Posterior cingulate gyrus (tissue), 11 donors: ENCODE data around the gene PCCA.

ENCODE experiments used
- DNase-seq, 10 donors: peaks; one replicate each; pipeline versions ENCODE4 v3.0.0 to v3.0.0-alpha.2; 2020 to 2021; ENCODE audit warnings: mixed read lengths in 3 of 10
- intact Hi-C: fragments of 100-400 bp; cut with DNase I; formaldehyde crosslinking; loops from one replicate; pipeline ENCODE4 v1.15.1; 2023

PCCA gene

DNA sequence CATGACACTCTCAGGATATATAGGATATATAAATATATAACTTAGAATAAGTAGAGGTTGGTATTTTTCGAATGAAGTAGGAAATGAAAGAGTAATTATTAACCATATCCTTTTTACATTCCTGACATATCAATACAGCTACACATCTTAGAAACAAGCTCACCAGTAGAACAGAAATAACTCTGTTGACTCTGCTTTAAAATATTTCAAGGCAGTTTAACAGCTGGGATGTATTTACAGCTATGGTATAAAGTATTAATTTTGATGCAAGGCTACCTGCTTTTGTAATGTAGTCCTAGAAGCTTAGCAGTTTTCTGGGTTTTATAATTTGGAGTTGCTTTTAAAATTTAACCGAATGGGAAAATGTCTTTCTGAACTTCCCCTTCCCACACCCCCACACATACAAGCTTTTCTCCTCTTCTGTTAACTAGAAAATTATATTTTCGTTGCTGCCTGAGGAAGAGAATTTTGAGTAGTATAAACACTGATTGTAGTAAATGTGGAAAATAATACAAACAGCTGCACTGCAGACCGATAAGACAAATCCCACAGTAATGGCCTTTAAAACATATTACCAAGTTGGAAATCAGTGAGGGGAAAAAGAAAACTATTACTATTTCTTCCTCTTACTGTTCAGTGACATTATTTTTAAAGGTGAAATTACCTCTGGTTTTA, 352.0 kb downstream of the PCCA start:
- DNase-seq: no peak
- intact Hi-C loops: no loop called here

- intact Hi-C loops: no loop called here
- no peak for DNase-seq
Measured at GRCh38 chr13:100442095-100442832, 353.4 kb downstream of the PCCA start.

DNA sequence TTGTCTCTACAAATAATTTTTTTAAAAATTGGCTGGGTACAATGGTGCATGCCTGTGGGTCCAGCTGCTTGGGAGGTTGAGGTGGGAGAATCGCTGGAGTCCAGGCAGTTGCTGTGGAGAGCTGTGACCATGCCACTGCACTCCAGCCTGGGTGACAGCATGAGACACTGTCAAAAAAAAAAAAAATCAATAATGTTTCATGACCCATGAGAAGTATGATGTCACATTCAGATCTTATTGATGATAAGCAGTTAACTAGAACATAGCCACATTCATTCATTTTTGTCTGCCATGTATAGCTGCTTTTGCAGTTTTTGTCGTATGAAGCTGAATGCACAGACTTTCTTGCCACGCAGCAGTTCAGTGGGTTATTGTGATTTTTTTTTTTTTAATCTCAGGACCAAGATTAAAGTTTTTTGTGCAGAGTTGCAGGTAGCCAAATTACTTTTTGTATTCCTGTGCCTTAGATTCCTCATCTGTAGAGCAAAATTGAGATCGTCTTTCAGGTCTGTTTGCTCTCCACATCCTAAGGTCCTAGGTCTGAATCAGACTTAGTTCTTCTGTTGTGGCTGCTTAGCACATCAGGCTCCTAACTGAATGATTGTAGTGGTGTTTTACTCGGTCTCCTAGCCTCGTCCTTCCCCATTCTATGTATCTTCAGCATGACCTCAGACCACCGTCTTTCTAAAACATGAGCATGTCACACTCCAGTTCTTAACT, 354.5 kb downstream of the PCCA start:
- DNase-seq: no peak
- intact Hi-C loops: no loop called here

- no peak for DNase-seq
- intact Hi-C loops: no loop called here
Measured at GRCh38 chr13:100443998-100444328, 355.1 kb downstream of the PCCA start.

- DNase-seq: no peak
- intact Hi-C loops: no loop called here
Measured at GRCh38 chr13:100447831-100448230, 358.9 kb downstream of the PCCA start.

GRCh38 chr13:100451923-100452322, 363.0 kb downstream of the PCCA start:
- no peak for DNase-seq
- intact Hi-C loops: no loop called here

- intact Hi-C loops: no loop called here
- no peak for DNase-seq
Measured at GRCh38 chr13:100454876-100455275, 366.0 kb downstream of the PCCA start.

DNA sequence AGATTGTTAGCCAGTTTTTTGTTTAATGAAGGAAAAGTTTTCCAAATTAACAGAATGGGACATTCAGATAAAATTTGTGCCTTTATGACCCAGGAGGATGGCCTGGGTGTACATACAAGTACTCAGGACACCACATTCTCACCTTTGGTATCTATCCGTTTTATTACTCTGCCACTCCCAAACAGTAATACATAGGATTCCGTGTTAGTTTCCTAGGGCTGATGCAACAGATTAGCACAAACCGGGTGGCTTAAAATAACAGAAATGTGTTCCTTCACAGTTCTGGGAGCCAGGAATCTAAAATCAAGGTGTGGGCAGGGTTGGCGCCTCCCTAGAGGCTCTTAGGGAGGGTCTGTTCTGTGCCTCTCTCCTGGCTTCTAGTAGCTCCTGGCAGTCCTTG, 369.8 kb downstream of the PCCA start:
- intact Hi-C loops: no loop called here
- no peak for DNase-seq

DNA sequence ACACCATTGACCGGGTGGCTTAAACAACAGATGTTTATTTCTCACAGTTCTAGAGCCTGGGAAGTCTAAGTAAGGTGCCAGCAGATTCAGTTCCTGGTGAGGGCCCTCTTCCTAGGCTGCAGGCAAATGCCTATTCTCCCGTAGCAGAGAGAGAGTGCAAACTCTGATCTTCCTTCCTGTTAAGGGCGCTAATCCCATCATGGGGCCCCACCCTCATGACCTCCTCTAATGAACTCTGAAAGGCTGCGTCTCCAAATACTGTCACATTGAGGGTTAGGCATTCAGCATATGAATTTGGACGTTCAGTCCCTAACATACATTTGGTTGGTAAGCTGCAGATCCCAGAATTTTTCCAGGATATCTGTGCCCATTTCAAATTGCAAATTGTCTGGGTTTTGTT, 370.9 kb downstream of the PCCA start:
- no peak for DNase-seq
- intact Hi-C loops: no loop called here

GRCh38 chr13:100460266-100460665, 371.4 kb downstream of the PCCA start:
- intact Hi-C loops: no loop called here
- no peak for DNase-seq

DNA sequence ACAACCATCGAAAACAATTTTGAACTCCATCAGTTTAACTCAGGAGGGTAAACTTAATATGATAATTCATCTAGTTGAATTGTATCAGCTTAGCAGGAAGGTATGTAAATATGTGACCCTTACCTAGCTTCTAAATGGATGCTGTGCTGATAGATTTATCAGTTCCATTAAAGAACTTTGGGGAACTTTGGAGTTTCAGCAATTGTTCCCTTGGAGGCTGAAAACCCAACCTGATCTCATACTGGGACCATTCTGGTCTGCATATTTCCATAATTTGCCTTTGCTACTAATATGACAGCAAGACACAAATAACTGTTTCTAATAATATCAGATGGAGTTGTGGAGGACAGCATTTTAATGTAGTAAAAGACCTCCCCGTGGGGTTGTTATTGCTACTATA, 371.9 kb downstream of the PCCA start:
- intact Hi-C loops: no loop called here
- no peak for DNase-seq

DNA sequence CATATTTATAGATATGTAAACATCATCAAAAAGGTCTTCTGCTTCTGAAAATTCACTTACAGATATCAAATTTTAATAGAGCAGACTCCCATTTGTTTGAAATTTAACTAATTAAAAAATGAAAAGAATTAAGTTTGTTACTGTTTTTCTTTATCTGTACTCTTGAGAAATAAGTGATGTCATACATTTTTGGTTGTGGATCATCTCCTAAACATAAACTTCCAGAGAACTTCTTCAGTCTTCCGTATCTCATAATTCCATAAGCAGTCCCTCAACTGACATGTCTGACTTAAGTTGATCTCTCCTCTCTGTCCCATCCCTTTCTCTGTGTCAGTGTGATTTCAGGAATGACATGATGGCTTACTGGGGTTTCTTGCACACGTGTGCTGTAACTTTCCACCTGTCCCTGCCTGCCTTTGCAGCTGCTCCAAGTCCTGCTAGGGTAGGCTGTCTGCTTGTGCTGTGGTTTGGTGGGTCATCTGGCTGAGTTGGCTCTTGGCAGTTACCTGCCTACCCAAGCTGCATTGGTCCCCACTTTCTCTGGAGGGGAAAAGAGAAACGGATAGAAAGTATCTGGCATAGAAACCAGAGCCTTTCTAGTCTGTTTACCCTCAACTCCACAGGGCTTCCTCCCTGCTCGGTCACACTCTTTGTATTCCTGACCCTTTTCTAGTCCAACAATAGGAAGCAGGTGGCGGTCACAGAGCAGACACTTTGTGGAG, 372.6 kb downstream of the PCCA start:
- no peak for DNase-seq
- intact Hi-C loops: no loop called here

GRCh38 chr13:100464006-100464405, 375.1 kb downstream of the PCCA start:
- no peak for DNase-seq
- intact Hi-C loops: no loop called here

- no peak for DNase-seq
- intact Hi-C loops: no loop called here
Measured at GRCh38 chr13:100465558-100465957, 376.7 kb downstream of the PCCA start.

GRCh38 chr13:100470866-100471505, 382.1 kb downstream of the PCCA start:
- intact Hi-C loops: no loop called here

DNA sequence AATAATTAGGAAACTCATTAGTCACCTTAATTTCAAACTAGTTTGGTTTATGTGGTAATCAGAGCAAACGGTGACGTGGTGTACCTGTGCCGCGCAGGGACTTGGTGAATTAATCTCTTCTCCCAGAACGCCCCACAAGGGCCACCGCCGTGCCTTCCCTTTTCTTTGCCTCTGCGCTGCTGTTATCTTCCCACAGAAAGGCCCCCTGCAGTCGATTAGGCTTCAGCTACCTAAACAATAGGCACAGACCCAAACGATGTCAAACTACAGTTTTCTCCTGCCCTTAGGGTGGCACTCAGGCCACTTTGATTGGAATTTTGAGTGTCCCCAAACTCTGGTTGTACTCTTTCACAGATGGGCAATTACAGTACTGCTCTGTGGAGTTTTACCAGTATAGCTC, 384.2 kb downstream of the PCCA start:
- intact Hi-C loops: no loop called here
- no peak for DNase-seq

More at GRCh38 chr13:100470866-100471505, 382.1 kb downstream of the PCCA start:
- DNase-seq: no peak

GRCh38 chr13:100473501-100474044, 384.7 kb downstream of the PCCA start:
- intact Hi-C loops: no loop called here
- DNase-seq: no peak

GRCh38 chr13:100476963-100477362, 388.1 kb downstream of the PCCA start:
- DNase-seq: no peak
- intact Hi-C loops: no loop called here

GRCh38 chr13:100478107-100478809, 389.4 kb downstream of the PCCA start:
- no peak for DNase-seq
- intact Hi-C loops: no loop called here

DNA sequence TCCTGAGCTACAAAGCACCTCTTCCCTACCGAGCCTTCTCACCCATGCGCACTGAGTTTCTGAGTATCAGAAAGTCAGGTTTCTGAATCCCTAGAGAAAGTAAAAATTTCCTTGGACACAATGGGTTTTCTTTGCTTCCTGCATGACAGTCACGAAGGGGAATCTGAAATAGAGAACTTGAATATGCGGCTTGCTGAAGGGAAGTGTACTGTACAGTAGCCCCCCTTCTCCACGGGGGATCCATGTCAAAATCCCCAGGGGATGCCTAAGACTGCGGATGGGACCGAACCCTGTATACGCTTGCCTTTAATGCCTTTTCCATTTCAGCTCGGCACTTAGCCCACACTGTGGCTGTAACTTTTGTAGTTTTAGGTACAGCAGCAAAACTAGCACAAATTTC, 391.8 kb downstream of the PCCA start:
- DNase-seq: no peak
- intact Hi-C loops: no loop called here
